Lung microvascular endothelial cell (primary cell): Measurements from ENCODE around the gene MSGN1. TPM values are rescaled to one million over a fixed set of nuclear protein-coding genes. Genes with fewer than 3 reads are reported as not detected.

Experiments
- DNase-seq, 2 donors: peaks; one replicate each; pipeline versions ENCODE4 v3.0.0 to v3.0.0-alpha.2; 2010; ENCODE audit warnings: low read depth in 2 of 2
- total RNA-seq: library from RNA; depleted of rRNA; stranded (reverse); fragments of >200 nt; gene quantifications from 2 replicates; pipeline ENCODE4 v1.2.1, GENCODE V29; 2014

The MSGN1 gene
- total RNA-seq, 1 donor from 2014 or later = not detected

DNA sequence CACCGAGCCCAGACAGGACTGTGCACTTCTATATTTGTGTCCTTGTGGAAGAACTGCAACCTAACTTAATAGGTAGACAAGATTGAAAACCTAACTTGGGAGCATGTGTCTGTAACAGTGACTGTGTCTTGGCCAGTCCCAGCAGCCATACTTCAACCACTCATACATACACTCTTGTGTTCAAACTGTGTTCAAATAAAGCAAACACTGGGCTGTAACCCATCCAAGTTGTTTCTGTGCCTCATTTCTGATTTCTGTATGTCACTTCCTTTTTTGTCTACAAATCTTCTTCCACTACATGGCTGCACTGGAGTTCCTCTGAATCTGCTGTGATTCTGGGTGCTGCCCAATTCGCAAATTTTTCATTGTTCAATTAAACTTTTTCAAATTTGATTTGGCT lies 31.0 kb downstream of the MSGN1 start:
- no peak for DNase-seq

- no peak for DNase-seq
Measured at GRCh38 chr2:17849275-17849674, 33.0 kb downstream of the MSGN1 start.

DNA sequence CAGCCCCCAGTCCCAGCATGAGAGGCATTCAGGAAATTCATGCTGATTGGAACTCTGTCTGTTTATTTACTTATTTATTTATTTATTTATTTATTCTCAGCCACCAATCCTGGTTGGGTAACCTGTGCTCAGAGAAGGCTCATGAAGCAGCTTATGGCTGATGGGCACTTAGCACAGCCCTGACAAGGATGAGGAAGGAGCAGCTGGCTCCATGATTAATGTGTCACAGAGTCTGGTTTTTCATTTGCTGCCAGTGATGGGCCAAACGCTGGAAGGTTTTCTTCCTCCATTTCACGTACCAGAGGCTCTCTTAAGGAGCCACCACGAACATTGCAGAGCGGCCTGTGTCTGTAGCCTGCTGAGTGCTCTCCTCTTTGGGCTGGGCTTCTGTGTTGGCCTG lies 33.9 kb downstream of the MSGN1 start:
- DNase-seq = no peak

DNA sequence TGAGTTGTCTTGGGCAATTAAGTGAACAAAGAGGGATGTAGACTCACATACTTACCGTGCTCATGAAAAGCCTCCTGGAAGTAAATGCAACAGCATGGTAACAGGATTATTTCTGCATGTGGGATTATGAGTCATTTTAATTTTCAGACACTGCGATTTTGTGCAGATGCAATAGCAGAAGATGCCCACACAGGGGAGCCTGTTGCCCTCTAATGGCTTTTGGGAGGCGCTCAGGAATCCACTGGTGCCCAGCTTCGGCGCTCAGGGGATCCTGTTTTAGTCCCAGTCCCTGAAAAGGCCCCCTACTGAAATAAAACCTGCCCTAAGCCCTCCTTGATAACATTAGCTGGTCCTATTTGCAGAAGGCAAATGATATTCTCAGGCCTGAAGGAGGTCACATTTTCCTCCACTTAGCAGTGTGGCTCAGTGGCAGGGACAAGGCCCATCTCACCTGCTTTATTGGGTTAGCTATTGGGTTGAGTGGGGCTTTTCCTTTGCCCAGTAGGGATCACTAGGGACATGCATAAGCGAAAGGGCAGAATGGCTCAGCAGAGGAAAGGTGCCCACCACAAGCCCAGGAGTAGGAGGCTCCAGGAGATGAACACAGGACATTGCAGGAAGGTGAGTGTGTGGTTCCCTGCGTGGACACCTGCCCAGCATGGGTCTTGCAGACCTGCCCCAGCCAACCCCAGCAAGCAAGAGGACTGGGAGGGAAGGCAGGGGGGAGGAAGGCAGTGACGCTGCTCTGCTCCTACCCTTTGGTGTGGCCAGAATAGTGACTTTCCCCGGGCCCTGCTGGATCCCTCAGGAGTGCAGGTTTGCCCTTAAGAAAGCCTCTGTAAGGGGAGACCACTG lies 35.7 kb downstream of the MSGN1 start:
- DNase-seq = peak; percentile 62 to 64

GRCh38 chr2:17853799-17854198 lies 37.5 kb downstream of the MSGN1 start:
- DNase-seq = no peak

DNA sequence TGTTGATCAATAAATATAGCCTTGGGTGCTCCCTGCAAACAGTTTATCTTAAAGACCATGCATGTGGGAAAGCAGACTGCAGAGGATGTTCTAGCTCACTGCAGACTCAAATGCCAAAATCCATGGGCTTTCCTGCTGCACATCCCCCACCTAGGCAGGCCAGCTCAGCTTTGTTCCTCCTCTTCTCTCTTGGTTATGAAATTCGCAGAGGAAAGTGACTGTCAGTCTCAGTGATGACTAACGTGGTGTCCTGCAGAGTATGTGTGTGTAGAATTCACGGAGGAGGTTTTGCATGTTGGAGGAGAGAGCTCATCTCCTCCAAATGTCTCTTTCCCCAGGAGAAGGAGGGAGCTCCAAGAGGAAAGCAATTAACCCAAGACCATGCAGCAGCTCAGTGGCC lies 40.8 kb downstream of the MSGN1 start:
- no peak for DNase-seq

DNA sequence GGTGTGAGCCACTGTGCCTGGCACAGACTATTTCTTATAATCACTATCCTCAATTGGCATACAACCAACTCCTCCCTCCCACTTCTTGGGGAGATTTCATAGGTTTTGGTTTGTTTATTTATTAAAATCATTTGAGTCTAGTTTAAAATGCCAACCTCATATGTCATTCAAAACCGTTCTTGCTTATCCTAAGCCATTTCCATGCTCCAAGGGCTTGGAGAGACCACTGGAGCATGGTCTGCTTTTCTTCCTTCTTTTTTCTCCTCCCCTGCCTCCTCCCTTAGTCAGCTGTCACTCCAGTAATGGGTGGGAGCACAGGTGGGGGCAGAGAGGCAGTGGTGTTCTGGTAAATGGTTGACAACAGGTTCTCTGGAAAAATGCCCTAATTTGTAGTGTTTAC lies 41.8 kb downstream of the MSGN1 start:
- no peak for DNase-seq

- no peak for DNase-seq
Measured at GRCh38 chr2:17863539-17863938, 47.3 kb downstream of the MSGN1 start.

GRCh38 chr2:17864676-17865075 lies 48.4 kb downstream of the MSGN1 start:
- no peak for DNase-seq

- DNase-seq = no peak
Measured at GRCh38 chr2:17867133-17867532, 50.9 kb downstream of the MSGN1 start.

Other genes with a start within 250 kb of the MSGN1 start
- 10.9 and 12.4 TPM in 2 replicates for gene SMC6, start 62.6 kb upstream of the MSGN1 start, total RNA-seq
- gene GEN1, start 62.3 kb upstream of the MSGN1 start, total RNA-seq = 3.0 and 4.4 TPM in 2 replicates
- 0.20 and 0.65 TPM in 2 replicates for gene KCNS3, start 62.2 kb downstream of the MSGN1 start, total RNA-seq